Mesenchymal stem cell (in vitro differentiated cells and primary cell): ENCODE data around the gene BSPRY.
"Not testable (repeated sequence)": the region's sequence is repeated elsewhere in the genome, so short reads cannot be mapped to it uniquely, and the experiment has no call there.

Source experiments
- DNase-seq: peaks from one replicate; pipeline ENCODE4 v3.0.0-alpha.2; 2013
- H2AFZ ChIP-seq: one replicate; pipeline ENCODE4 v1.6.1; 2013; ENCODE audit warnings: low read depth, mild to moderate bottlenecking, control low read depth, inconsistent platforms, low read length, moderate library complexity
- H2AK5ac ChIP-seq: 2 replicates; pipeline ENCODE4 v1.6.1; 2013; ENCODE audit warnings: low read length, moderate library complexity, mild to moderate bottlenecking, inconsistent platforms; ENCODE audit not compliant: severe bottlenecking
- H2BK120ac ChIP-seq: one replicate; pipeline ENCODE4 v1.6.1; 2013; ENCODE audit warnings: low read depth, mild to moderate bottlenecking, inconsistent platforms, low read length, moderate library complexity
- H2BK12ac ChIP-seq, 2 experiments: one replicate each; pipeline ENCODE4 v1.6.1; 2013; ENCODE audit warnings: inconsistent platforms in 2 of 2, low read length in 2 of 2, mild to moderate bottlenecking in 2 of 2, moderate library complexity in 2 of 2, control low read depth in 1 of 2
- H2BK15ac ChIP-seq: one replicate; pipeline ENCODE4 v1.6.1; 2013; ENCODE audit warnings: mild to moderate bottlenecking, low read depth, inconsistent platforms; ENCODE audit not compliant: poor library complexity, severe bottlenecking
- H2BK5ac ChIP-seq: 2 replicates; pipeline ENCODE4 v1.6.1; 2013; ENCODE audit warnings: low read depth, mild to moderate bottlenecking, low read length, control low read depth, inconsistent platforms; ENCODE audit not compliant: poor library complexity, severe bottlenecking
- H3K14ac ChIP-seq, 2 experiments: one replicate each; pipeline ENCODE4 v1.6.1; 2013; ENCODE audit warnings: inconsistent platforms in 2 of 2, low read length in 2 of 2, control low read depth in 1 of 2, mild to moderate bottlenecking in 1 of 2, moderate library complexity in 1 of 2
- H3K18ac ChIP-seq, 2 experiments: one replicate each; pipeline ENCODE4 v1.6.1; 2013; ENCODE audit warnings: inconsistent platforms in 2 of 2, low read length in 2 of 2, control low read depth in 1 of 2, low read depth in 1 of 2, mild to moderate bottlenecking in 1 of 2
- H3K23ac ChIP-seq, 2 experiments: one replicate each; pipeline ENCODE4 v1.6.1; 2013; ENCODE audit warnings: inconsistent platforms in 2 of 2, low read length in 2 of 2, mild to moderate bottlenecking in 2 of 2, moderate library complexity in 2 of 2, control low read depth in 1 of 2
- H3K27ac ChIP-seq: 2 replicates; pipeline ENCODE4 v1.5.1; 2013; ENCODE audit warnings: mild to moderate bottlenecking, moderate library complexity, low read length, control low read depth, inconsistent platforms; ENCODE audit not compliant: poor library complexity, severe bottlenecking
- H3K27me3 ChIP-seq, 2 experiments: 2 replicates each; pipeline versions ENCODE4 v1.6.1 to v1.7.0; 2013; ENCODE audit warnings: low read length in 2 of 2, mild to moderate bottlenecking in 2 of 2, moderate library complexity in 2 of 2, control low read depth in 1 of 2, inconsistent platforms in 1 of 2; ENCODE audit not compliant: control insufficient read depth in 1 of 2, insufficient read depth in 1 of 2
- H3K36me3 ChIP-seq, 2 experiments: 2 replicates each; pipeline versions ENCODE4 v1.6.1 to v1.7.0; 2013; ENCODE audit warnings: low read length in 2 of 2, control low read depth in 1 of 2, inconsistent platforms in 1 of 2, low read depth in 1 of 2, mild to moderate bottlenecking in 1 of 2; ENCODE audit not compliant: insufficient read depth in 2 of 2, control insufficient read depth in 1 of 2
- H3K4ac ChIP-seq, 2 experiments: one replicate each; pipeline ENCODE4 v1.6.1; 2013; ENCODE audit warnings: inconsistent platforms in 2 of 2, low read length in 2 of 2, mild to moderate bottlenecking in 2 of 2, moderate library complexity in 2 of 2, control low read depth in 1 of 2, low read depth in 1 of 2
- H3K4me1 ChIP-seq: 2 replicates; pipeline ENCODE4 v1.6.1; 2013; ENCODE audit warnings: low read depth, low read length, control low read depth; ENCODE audit not compliant: control insufficient read depth, insufficient read depth
- H3K4me2 ChIP-seq: 2 replicates; pipeline ENCODE4 v1.6.1; 2013; ENCODE audit warnings: low read length, mild to moderate bottlenecking, inconsistent platforms; ENCODE audit not compliant: poor library complexity, severe bottlenecking
- H3K4me3 ChIP-seq, 2 experiments: 2 replicates each; pipeline versions ENCODE4 v1.5.1 to v1.7.0; 2013; ENCODE audit warnings: low read length in 2 of 2, mild to moderate bottlenecking in 2 of 2, control low read depth in 1 of 2, low read depth in 1 of 2; ENCODE audit not compliant: insufficient read depth in 1 of 2
- H3K79me1 ChIP-seq: replicated peaks from 2 replicates; pipeline ENCODE4 v1.6.1; 2013; ENCODE audit warnings: mild to moderate bottlenecking, control low read depth, low read length, inconsistent platforms; ENCODE audit not compliant: poor library complexity, severe bottlenecking
- H3K9ac ChIP-seq: 2 replicates; pipeline ENCODE4 v1.7.0; 2013; ENCODE audit warnings: mild to moderate bottlenecking, low read length, moderate library complexity
- H3K9me3 ChIP-seq: 2 replicates; pipeline ENCODE4 v1.7.0; 2013; ENCODE audit warnings: mild to moderate bottlenecking, low read length; ENCODE audit not compliant: control insufficient read depth
- H4K8ac ChIP-seq: one replicate; pipeline ENCODE4 v1.6.1; 2013; ENCODE audit warnings: inconsistent platforms, mild to moderate bottlenecking, low read length, moderate library complexity
- H4K91ac ChIP-seq: one replicate; pipeline ENCODE4 v1.6.1; 2013; ENCODE audit warnings: mild to moderate bottlenecking, low read length, inconsistent platforms
- WGBS: methylation state at CpG from one replicate; pipeline ENCODE4 v1.1.7; 2013; ENCODE audit warnings: mixed read lengths; 5-methylcytosine and 5-hydroxymethylcytosine counted together

BSPRY gene

DNA sequence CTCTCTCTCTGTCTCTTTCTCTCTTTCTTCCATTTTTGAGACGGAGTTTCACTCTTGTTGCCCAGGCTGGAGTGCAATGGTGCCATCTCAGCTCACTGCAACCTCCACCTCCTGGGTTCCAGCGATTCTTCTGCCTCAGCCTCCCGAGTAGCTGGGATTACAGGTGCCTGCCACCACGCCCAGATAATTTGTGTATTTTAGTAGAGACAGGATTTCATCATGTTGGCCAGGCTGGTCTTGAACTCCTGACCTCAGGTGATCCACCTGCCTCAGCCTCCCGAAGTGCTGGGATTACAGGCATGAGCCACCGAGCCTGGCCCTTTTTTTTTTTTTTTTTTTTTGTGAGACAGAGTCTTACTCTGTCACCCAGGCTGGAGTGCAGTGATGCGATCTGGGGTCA lies 32.1 kb downstream of the BSPRY start:
- not testable (repeated sequence) for H2BK12ac ChIP-seq, H3K36me3 ChIP-seq, H3K4me3 ChIP-seq, H2AK5ac ChIP-seq, H3K4me1 ChIP-seq, H3K18ac ChIP-seq, DNase-seq, H3K4ac ChIP-seq, H3K14ac ChIP-seq, H3K4me2 ChIP-seq, H2BK5ac ChIP-seq, H3K9me3 ChIP-seq, H2BK120ac ChIP-seq, H2BK15ac ChIP-seq, H4K91ac ChIP-seq, H3K27me3 ChIP-seq, H3K23ac ChIP-seq, H3K9ac ChIP-seq, H2AFZ ChIP-seq, H4K8ac ChIP-seq, H3K79me1 ChIP-seq, H3K27ac ChIP-seq
- WGBS = 85% methylated on average over 6 of the region's 7 CpGs

DNA sequence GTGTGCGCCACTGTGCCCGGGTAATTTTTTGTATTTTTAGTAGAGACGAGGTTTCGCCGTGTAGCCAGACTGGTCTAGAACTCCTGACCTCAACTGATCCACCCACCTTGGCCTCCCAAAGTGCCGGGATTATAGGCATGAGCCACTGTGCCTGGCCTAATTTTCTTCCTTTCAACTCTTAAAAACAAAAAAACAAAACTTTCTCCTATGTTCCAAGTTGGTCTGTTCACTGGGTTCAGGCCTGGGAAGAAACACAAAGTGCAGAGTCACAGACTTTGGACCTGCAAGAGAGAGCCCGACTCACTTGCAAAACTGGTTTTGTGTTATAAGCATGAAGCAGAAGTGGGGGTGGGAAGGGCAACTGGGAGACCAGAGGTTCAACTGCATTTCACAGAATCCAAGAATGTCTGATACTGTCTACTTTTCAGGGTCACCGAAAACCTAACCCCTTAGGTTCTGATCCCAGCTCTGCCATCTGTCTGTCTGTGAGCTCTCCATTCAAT lies 32.6 kb downstream of the BSPRY start:
- H3K4me3 ChIP-seq = no peak overlapping the region
- WGBS = over 99% methylated on average over 8 of the region's 8 CpGs
- no peak overlapping the region for H3K4me2 ChIP-seq
- H3K36me3 ChIP-seq = peaks cover 4 to 13% of the 10 kb centered on the region in 2 experiments
- H3K79me1 ChIP-seq = no peaks in the 10 kb centered on the region
- no peak overlapping the region for H2AK5ac ChIP-seq
- H3K9me3 ChIP-seq = no peaks in the 10 kb centered on the region
- H3K4ac ChIP-seq = no peak overlapping the region
- H2BK120ac ChIP-seq = no peak overlapping the region
- H3K27me3 ChIP-seq = no peaks in the 10 kb centered on the region
- H2BK5ac ChIP-seq = no peak overlapping the region
- H3K23ac ChIP-seq = no peak overlapping the region
- no peak overlapping the region for H4K91ac ChIP-seq
- H3K14ac ChIP-seq = no peak overlapping the region
- H2AFZ ChIP-seq = no peak overlapping the region
- no peak overlapping the region for H2BK12ac ChIP-seq
- H2BK15ac ChIP-seq = no peak overlapping the region
- H3K9ac ChIP-seq = no peak overlapping the region
- peaks cover 3% of the 10 kb centered on the region for H3K4me1 ChIP-seq
- no peak for DNase-seq
- no peak overlapping the region for H4K8ac ChIP-seq
- no peak overlapping the region for H3K27ac ChIP-seq
- H3K18ac ChIP-seq = no peak overlapping the region

DNA sequence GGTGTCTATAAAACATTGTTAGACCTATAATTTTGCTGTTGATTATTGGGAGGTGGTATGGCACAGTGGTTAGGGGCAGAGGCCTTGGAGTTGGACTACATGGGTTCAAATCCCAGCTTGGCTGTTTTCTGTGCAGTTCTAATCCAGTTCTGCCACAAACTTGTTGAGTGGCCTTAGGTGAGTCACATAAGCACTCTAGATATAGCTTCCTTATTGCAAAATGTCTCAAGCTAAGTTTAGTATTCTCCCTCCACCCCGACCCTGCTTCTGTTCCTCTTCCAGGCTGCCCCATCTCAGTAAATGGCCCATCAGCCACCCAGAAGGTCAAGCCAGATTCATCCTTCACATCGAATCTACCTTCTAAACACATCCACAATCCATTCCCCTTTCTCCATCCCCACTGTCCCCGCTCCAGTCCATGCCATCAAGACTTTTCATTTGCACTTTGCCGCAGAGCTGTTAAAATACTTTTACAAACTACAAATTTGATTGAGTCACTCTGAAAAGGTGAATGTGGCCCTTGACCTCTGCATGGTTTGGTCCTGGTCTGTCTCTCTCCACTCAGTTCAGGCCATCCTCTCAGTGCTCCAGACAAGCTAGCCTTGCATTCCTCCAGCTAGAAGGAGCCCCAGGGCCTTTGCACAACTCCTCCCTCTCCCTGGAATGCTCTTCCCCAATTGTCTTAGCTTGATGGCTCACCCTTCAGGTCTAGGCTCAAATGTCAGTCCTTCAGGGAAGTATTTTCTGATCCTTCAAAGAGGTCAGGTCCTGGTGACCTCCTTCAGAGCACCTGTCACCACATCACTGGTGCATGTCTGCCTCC lies 37.4 kb downstream of the BSPRY start:
- Histone ChIP-seq H3K36me3 (peaks cover 44 to 60% of the 10 kb centered on the region in 2 experiments), H3K27me3 (no peaks in the 10 kb centered on the region), H3K9ac (no peak overlapping the region), H3K27ac (no peak overlapping the region), H3K14ac (no peak overlapping the region), H4K8ac (no peak overlapping the region), H3K4me2 (no peak overlapping the region), H2BK15ac (no peak overlapping the region), H3K9me3 (no peaks in the 10 kb centered on the region), H3K4ac (no peak overlapping the region), H3K18ac (no peak overlapping the region), H3K4me1 (peaks cover 11% of the 10 kb centered on the region), H3K4me3 (no peak overlapping the region), H2AK5ac (peak overlapping the region; percentile 47), H3K79me1 (no peaks in the 10 kb centered on the region), H3K23ac (no peak overlapping the region), H2BK120ac (no peak overlapping the region), H2BK12ac (no peak overlapping the region), H4K91ac (no peak overlapping the region), H2BK5ac (no peak overlapping the region), H2AFZ (no peak overlapping the region)
- no peak for DNase-seq
- WGBS = 94% methylated on average over 4 of the region's 4 CpGs

DNA sequence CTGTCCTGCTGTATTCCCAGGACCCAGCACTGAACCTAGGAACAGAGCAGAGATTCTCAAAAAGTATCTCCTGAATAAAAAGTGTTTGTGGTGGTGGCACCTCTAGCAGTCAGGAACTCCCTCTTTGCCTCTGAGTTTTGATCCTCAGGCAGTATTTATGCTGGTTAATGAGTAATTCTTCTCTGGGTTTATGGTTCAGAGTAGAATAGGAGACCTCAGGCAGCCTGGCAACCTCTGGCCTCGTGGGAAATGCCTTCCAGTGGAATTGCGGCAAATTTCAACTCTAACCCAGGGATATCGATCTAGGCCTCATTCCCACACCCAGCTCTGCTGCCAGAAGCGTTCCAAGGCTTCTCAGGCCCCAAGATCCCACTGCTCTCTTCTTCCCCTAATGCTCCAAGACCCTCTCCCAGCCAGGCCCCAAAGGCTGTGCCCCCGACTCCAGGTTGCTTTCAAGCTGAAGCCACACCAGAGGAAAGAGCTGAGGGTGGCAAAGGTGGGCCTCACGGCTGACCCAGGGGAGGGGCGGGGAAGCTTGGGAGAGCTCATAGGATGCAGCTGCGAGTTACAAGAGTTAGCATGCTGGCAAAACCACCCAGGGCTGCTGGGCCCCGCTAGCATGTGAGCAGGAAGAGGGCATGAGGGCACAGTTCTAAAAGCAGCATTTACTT lies 38.4 kb downstream of the BSPRY start:
- no peak overlapping the region for H2AFZ ChIP-seq

More for the DNA sequence above, 38.4 kb downstream of the BSPRY start:
- no peaks in the 10 kb centered on the region for H3K79me1 ChIP-seq
- no peak overlapping the region for H2BK12ac ChIP-seq
- no peak overlapping the region for H3K4me2 ChIP-seq
- WGBS = 84% methylated on average over 9 of the region's 9 CpGs
- peaks cover 48 to 68% of the 10 kb centered on the region in 2 experiments for H3K36me3 ChIP-seq
- no peak overlapping the region for H3K4me3 ChIP-seq
- DNase-seq = no peak
- no peak overlapping the region for H3K9ac ChIP-seq
- H2AK5ac ChIP-seq = no peak overlapping the region
- no peaks in the 10 kb centered on the region for H3K27me3 ChIP-seq
- H2BK15ac ChIP-seq = no peak overlapping the region
- H2BK5ac ChIP-seq = no peak overlapping the region
- peak overlapping the region; percentile 32 for H3K27ac ChIP-seq
- no peak overlapping the region for H3K4ac ChIP-seq
- no peak overlapping the region for H3K14ac ChIP-seq
- no peak overlapping the region for H4K8ac ChIP-seq
- H3K18ac ChIP-seq = no peak overlapping the region
- H3K4me1 ChIP-seq = peaks cover 11% of the 10 kb centered on the region
- no peak overlapping the region for H4K91ac ChIP-seq
- no peaks in the 10 kb centered on the region for H3K9me3 ChIP-seq
- no peak overlapping the region for H2BK120ac ChIP-seq
- no peak overlapping the region for H3K23ac ChIP-seq
